GM19238 (cell line): ENCODE measurements around the gene KNG1.
"Not testable (repeated sequence)": the region's sequence is repeated elsewhere in the genome, so short reads cannot be mapped to it uniquely, and the experiment has no call there.

ENCODE experiments used
- DNase-seq: peaks from one replicate; pipeline ENCODE4 v3.0.0; 2011; ENCODE audit warnings: low spot score; ENCODE audit not compliant: insufficient read length

The KNG1 gene

DNA sequence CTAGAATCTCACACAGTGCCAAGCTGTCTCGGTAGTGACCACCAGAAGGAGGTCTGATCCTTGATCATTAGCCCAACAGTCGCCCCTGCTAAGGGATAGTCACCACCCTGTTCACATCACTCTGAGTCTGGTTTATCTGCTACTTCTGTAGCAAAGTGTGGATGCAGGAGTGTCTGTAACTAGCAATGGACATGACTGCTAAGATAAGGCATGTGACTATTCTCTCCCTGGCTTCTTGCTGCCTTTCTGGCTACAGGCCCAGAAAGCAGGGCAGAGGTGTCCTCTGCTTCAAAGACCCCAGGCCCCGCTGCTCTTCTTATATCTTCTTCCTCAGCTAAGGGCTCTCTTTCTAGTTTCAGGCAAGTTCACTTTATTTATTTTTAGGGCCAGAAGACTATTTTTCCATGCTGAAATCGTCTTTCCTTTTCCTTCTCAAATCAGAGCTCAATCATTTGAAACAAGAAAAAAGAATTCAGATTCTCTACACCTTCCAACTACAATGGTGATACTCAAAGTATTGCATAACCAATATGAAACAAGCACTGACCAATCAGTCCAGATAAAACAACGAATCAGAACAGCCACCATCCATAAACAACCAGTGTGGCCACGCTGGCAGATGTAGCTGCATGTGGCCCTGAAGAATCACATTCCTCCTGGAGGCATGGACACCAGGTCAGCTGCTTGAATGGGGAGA is 8.0 kb upstream of the KNG1 start:
- DNase-seq = no peak

DNA sequence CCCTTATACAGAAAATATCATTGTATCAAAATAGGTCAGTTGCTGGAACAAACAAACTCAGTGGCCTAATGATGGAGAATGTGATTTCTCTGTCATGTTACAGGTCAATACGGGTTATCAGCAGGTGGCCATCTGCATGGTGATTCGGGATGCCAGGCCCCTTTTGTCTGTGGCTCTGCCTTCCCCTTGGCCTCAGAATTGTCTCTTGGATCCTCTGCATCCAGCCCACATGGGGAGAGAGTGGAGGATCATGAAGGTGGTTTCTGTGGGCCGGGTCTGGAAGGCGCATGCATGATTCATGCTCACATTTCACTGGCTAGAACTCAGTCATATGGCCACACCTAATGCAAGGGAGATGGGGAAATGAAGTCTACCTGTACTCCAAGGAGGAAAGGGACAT is 6.5 kb upstream of the KNG1 start:
- DNase-seq = not testable (repeated sequence)

DNA sequence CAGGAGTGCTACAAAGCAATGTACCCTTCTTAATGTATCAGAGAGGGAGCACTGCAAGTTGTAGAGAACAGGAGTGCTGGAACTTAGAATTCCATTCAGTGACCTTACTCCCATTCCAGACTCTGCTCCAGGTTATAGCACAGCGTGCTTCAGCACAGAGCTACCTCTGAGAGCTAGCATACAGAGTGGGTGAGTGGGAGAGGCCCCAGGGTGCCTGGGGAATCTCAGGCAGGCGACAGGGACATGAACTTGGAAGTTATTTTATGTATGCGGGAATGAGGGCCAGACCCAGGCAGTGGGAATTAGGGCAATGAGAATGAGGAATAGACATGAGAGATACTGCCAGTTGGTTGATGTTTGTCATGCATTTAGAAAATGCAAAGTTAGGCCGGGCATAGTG is 3.7 kb upstream of the KNG1 start:
- no peak for DNase-seq

GRCh38 chr3:186719945-186720739 is 3.0 kb downstream of the KNG1 start:
- DNase-seq = no peak

- DNase-seq = no peak
Observed at GRCh38 chr3:186722457-186722856, 5.3 kb downstream of the KNG1 start.

- no peak for DNase-seq
Observed at GRCh38 chr3:186724911-186725310, 7.8 kb downstream of the KNG1 start.

DNA sequence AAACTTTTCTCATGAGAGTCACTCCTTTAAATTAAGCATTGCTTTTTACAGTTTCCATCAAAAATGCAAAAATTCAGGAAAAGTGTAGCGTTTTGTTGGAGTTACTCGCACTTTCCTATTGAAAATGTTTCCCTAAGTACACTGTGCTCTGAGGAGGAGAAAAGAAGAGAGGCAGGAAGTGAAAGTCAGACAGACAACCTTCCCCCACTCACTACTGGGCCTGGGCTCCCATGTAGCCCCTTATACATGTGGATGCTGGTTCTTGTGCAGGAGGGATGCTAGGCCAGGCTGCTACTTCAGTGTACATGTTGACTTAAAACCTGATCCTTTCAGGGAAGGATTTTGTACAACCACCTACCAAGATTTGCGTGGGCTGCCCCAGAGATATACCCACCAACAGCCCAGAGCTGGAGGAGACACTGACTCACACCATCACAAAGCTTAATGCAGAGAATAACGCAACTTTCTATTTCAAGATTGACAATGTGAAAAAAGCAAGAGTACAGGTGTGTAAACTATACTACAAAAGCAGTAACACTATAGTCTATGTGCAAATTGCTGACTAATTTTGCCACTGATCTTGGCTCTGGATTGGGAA is 15.1 kb downstream of the KNG1 start:
- no peak for DNase-seq

DNA sequence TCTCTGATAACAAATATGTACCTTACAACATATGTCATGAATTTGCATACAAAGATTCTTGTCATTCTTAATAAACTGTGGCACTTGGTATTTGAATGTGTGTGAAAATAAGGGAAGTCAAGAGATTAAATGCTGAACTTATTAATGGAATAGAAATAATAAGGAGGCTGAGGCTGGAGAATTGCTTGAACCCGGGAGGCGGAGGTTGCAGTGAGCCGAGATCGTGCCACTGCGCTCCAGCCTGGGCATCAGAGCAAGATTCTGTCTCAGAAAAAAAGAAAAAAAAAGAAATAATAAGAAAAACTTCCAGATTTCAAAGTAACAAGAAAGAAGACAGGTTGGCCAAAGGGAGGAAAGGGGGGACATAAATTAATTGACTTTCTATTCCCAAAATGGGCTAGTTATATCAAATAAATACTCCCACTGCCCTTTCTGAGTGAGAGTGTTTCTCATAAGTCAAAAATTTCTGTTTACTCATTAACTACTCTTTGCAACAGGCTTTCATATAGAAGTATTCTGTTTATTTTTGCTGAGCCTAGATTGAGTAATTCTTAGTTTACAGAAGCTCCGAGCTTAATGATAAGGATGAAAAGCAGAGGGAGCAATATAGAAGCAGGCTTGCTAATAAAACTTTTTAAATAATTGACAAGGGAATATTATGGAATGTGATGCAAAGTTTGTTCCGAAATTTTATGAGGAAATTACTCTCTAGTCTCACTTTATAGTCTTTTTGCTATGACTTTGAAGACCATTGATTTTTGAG is 25.6 kb downstream of the KNG1 start:
- no peak for DNase-seq

DNA sequence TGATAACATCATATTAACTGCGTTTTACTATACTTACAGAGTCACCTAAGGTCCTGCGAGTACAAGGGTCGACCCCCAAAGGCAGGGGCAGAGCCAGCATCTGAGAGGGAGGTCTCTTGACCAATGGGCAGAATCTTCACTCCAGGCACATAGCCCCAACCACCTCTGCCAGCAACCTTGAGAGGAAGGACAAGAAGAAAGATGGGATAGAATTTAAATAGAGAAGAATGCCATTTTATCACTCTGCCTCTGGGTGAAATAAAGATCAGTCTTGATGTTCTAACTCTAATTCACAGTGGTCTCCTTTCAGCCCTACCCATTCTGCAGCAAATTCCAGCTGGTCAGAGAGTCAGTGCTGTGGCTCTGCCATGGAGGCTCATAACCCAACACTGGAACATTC is 26.5 kb downstream of the KNG1 start:
- DNase-seq = no peak

- DNase-seq = no peak
Observed at GRCh38 chr3:186746008-186746407, 28.8 kb downstream of the KNG1 start.

- DNase-seq = no peak
Observed at GRCh38 chr3:186750316-186750715, 33.2 kb downstream of the KNG1 start.

GRCh38 chr3:186751480-186751879 is 34.3 kb downstream of the KNG1 start:
- no peak for DNase-seq

DNA sequence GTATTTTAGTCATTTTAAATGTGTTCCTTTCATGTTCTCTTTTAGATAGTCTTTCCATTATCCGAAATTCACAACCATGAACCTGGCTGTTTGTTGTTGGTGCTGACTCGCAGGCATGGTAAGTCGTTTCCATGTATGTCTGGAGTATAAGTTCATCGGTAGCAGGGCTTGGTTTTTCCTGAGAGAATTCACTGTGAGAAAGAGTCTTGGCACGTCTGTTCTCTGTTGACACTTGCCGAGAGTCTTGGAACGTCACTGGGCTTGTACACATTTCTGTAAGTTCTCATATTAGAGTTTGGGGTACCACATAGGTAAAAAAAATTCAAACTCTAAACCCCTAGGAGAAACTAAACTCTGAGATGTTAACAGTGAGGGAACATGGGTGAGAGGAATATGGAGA is 36.8 kb downstream of the KNG1 start:
- no peak for DNase-seq

DNA sequence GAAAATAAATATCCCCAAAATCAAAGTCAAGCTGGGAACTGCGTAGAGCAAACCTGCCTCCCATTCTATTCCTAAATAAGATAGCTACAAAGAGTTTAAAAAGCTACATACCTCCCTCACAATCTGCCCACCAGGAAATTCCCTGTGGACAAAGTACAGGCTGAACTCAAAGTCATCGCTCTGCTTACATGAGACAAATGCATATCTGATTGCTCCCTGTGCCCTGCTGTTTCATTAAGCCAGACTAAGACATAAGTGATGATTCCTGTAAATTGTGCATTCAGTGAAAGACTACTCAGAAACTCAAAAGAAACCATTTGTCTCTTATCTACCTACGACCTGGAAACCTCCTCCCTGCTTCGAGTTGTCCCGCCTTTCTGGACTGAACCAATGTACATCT is 37.7 kb downstream of the KNG1 start:
- no peak for DNase-seq

GRCh38 chr3:186757214-186757613 is 40.1 kb downstream of the KNG1 start:
- DNase-seq = no peak

GRCh38 chr3:186757686-186758220 is 40.6 kb downstream of the KNG1 start:
- DNase-seq = no peak

GRCh38 chr3:186759231-186759930 is 42.2 kb downstream of the KNG1 start:
- no peak for DNase-seq

- no peak for DNase-seq
Observed at GRCh38 chr3:186760141-186760833, 43.1 kb downstream of the KNG1 start.

- no peak for DNase-seq
Observed at GRCh38 chr3:186760897-186761447, 43.8 kb downstream of the KNG1 start.

DNA sequence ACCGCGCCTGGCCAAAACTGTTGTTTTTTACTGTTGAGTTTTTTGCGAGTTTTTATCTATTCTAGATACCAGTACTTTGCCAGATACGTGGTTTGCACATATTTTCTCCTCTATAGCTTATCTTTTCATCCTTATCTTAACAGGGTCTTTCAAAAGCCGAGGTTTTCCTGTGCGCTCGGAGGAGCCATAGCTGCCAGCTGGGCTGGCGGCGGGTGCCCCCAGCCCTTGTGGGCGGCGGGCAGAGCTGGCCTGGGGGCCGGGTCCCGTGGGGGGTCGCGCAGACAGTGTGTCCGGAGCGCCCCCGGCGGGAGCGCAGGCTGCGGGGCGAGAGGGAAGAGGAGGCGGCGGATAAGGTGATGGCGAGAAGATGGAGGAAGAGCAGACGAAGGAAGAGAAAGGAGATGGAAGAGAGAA is 55.1 kb downstream of the KNG1 start:
- DNase-seq = peak; percentile 5
